Activated naive CD8-positive, alpha-beta T cell treated with anti-CD3 and anti-CD28 coated beads for 36 hours (primary cell): ENCODE measurements around the gene SARS1. TPM values are rescaled to one million over a fixed set of nuclear protein-coding genes. Genes with fewer than 3 reads are reported as not detected.
"Not testable (repeated sequence)": the region's sequence is repeated elsewhere in the genome, so short reads cannot be mapped to it uniquely, and the experiment has no call there.

Source experiments
- DNase-seq: peaks from one replicate; pipeline ENCODE4 v3.0.0; 2021
- H3K27ac Mint-ChIP-seq: one replicate; pipeline ENCODE4 v1.8.0; 2022; ENCODE audit warnings: mild to moderate bottlenecking, moderate library complexity, mixed read lengths
- H3K27me3 Mint-ChIP-seq: one replicate; pipeline ENCODE4 v1.8.0; 2022; ENCODE audit warnings: mild to moderate bottlenecking, mixed read lengths
- H3K36me3 Mint-ChIP-seq: one replicate; pipeline ENCODE4 v1.8.0; 2021; ENCODE audit warnings: mild to moderate bottlenecking, mixed read lengths
- H3K4me1 Mint-ChIP-seq: one replicate; pipeline ENCODE4 v1.8.0; 2021; ENCODE audit warnings: mixed read lengths
- H3K4me3 Mint-ChIP-seq: one replicate; pipeline ENCODE4 v1.8.0; 2022; ENCODE audit warnings: mild to moderate bottlenecking, moderate library complexity, mixed read lengths
- H3K9me3 Mint-ChIP-seq: one replicate; pipeline ENCODE4 v1.8.0; 2022; ENCODE audit warnings: mixed read lengths
- total RNA-seq, 2 experiments: library from RNA; stranded (reverse); gene quantifications; one replicate each; pipeline ENCODE4 v1.2.3, GENCODE V29; 2021

Gene SARS1
- total RNA-seq, 2 experiments from 2014 or later, result 217 to 226 TPM

GRCh38 chr1:109277434-109278204, 63.9 kb downstream of the SARS1 start:
- no peaks in the 10 kb centered on the region for H3K9me3 Mint-ChIP-seq
- DNase-seq, result peak; percentile 63
- H3K27me3 Mint-ChIP-seq, result no peaks in the 10 kb centered on the region
- H3K27ac Mint-ChIP-seq, result no peak overlapping the region
- no peak overlapping the region for H3K4me3 Mint-ChIP-seq
- H3K36me3 Mint-ChIP-seq, result no peaks in the 10 kb centered on the region
- peaks cover 12% of the 10 kb centered on the region for H3K4me1 Mint-ChIP-seq

GRCh38 chr1:109279615-109280278, 66.0 kb downstream of the SARS1 start:
- H3K27ac Mint-ChIP-seq, result no peak overlapping the region
- no peaks in the 10 kb centered on the region for H3K9me3 Mint-ChIP-seq
- H3K27me3 Mint-ChIP-seq, result no peaks in the 10 kb centered on the region
- H3K4me1 Mint-ChIP-seq, result peaks cover 17% of the 10 kb centered on the region
- no peak for DNase-seq
- H3K36me3 Mint-ChIP-seq, result peaks cover 1% of the 10 kb centered on the region
- H3K4me3 Mint-ChIP-seq, result no peak overlapping the region

- H3K27me3 Mint-ChIP-seq, result no peaks in the 10 kb centered on the region
These were observed 67.1 kb downstream of the SARS1 start for GRCh38 chr1:109280862-109281261.

GRCh38 chr1:109281680-109282496, 68.2 kb downstream of the SARS1 start:
- Mint-ChIP-seq H3K36me3 (peaks cover 1% of the 10 kb centered on the region), H3K4me3 (peak overlapping the region; percentile 100), H3K9me3 (no peaks in the 10 kb centered on the region), H3K27ac (no peak overlapping the region), H3K27me3 (no peaks in the 10 kb centered on the region), H3K4me1 (peaks cover 17% of the 10 kb centered on the region)
- DNase-seq, result no peak

More at GRCh38 chr1:109280862-109281261, 67.1 kb downstream of the SARS1 start:
- H3K9me3 Mint-ChIP-seq, result no peaks in the 10 kb centered on the region
- H3K36me3 Mint-ChIP-seq, result peaks cover 1% of the 10 kb centered on the region
- DNase-seq, result no peak
- H3K27ac Mint-ChIP-seq, result no peak overlapping the region
- H3K4me1 Mint-ChIP-seq, result peaks cover 17% of the 10 kb centered on the region
- no peak overlapping the region for H3K4me3 Mint-ChIP-seq

GRCh38 chr1:109282497-109282951, 68.8 kb downstream of the SARS1 start:
- no peak for DNase-seq
- Mint-ChIP-seq H3K4me3 (peak overlapping the region; percentile 100), H3K27ac (peak overlapping the region; percentile 93), H3K9me3 (no peaks in the 10 kb centered on the region), H3K4me1 (peaks cover 13% of the 10 kb centered on the region), H3K27me3 (no peaks in the 10 kb centered on the region), H3K36me3 (peaks cover 1% of the 10 kb centered on the region)

- peaks cover 13% of the 10 kb centered on the region for H3K4me1 Mint-ChIP-seq
- H3K4me3 Mint-ChIP-seq, result peak within 1 kb of the TSS; percentile 100
- H3K27ac Mint-ChIP-seq, result peak within 1 kb of the TSS; percentile 93
- no peaks in the 10 kb centered on the region for H3K27me3 Mint-ChIP-seq
- peaks cover 1% of the 10 kb centered on the region for H3K36me3 Mint-ChIP-seq
- DNase-seq, result peak; percentile 89
- H3K9me3 Mint-ChIP-seq, result no peaks in the 10 kb centered on the region
These were observed 69.4 kb downstream of the SARS1 start, which contains the start of gene PSRC1 for GRCh38 chr1:109282952-109283747. PSRC1 (minus strand) TSS chr1:109283145.

GRCh38 chr1:109283748-109284600, 70.3 kb downstream of the SARS1 start:
- no peaks in the 10 kb centered on the region for H3K9me3 Mint-ChIP-seq
- peak overlapping the region; percentile 100 for H3K4me3 Mint-ChIP-seq
- DNase-seq, result no peak
- H3K27me3 Mint-ChIP-seq, result peaks cover 4% of the 10 kb centered on the region
- H3K36me3 Mint-ChIP-seq, result peaks cover 1% of the 10 kb centered on the region
- H3K4me1 Mint-ChIP-seq, result peaks cover 13% of the 10 kb centered on the region
- peak overlapping the region; percentile 93 for H3K27ac Mint-ChIP-seq

GRCh38 chr1:109286762-109287161, 73.0 kb downstream of the SARS1 start:
- not testable (repeated sequence) for H3K9me3 Mint-ChIP-seq, H3K27ac Mint-ChIP-seq, H3K36me3 Mint-ChIP-seq, DNase-seq, H3K27me3 Mint-ChIP-seq, H3K4me3 Mint-ChIP-seq
- H3K4me1 Mint-ChIP-seq, result peaks cover 13% of the 10 kb centered on the region

Other genes with a start within 250 kb of the SARS1 start
- gene WDR47, start 171.8 kb upstream of the SARS1 start, total RNA-seq, result 1 to 10 TPM; 6.1 to 7.3 TPM
- 10 to 100 TPM; 32.3 to 34.2 TPM for gene TAF13, start 137.9 kb upstream of the SARS1 start, total RNA-seq
- 10 to 100 TPM; 26.2 to 26.5 TPM for gene TMEM167B, start 123.2 kb upstream of the SARS1 start, total RNA-seq
- gene ELAPOR1, start 99.8 kb upstream of the SARS1 start, total RNA-seq, result 1 to 10 TPM; 6.8 to 7.7 TPM
- gene CELSR2, start 35.6 kb downstream of the SARS1 start, total RNA-seq, result 1 to 10 TPM; 2.6 TPM
- gene PSRC1, start 69.2 kb downstream of the SARS1 start, total RNA-seq, result 10 to 100 TPM; 10.7 to 12.2 TPM
- gene MYBPHL, start 93.1 kb downstream of the SARS1 start, total RNA-seq, result not detected
- gene SORT1, start 184.0 kb downstream of the SARS1 start, total RNA-seq, result 1 to 10 TPM; 5.6 to 6.6 TPM
- gene PSMA5, start 212.5 kb downstream of the SARS1 start, total RNA-seq, result 100 to 1,000 TPM; 247 to 252 TPM